AG04450 (cell line): ENCODE results near the gene GNAS. TPM values are rescaled to one million over a fixed set of nuclear protein-coding genes. Genes with fewer than 3 reads are reported as not detected.

ENCODE experiments used
- CTCF ChIA-PET: fragments of 300-600, 350-600 bp; formaldehyde crosslinking; extraction: SDS; loops from one replicate; lab custom pipeline; 2022; ENCODE audit warnings: antibody characterized with exemption, inconsistent platforms; lab: Charles Lee
- POLR2A ChIA-PET: fragments of 350-600 bp; formaldehyde crosslinking; extraction: SDS; loops from one replicate; lab custom pipeline; 2021; ENCODE audit warnings: antibody characterized with exemption, inconsistent platforms; lab: Yijun Ruan, JAX
- DNase-seq: peaks from one replicate; pipeline ENCODE4 v3.0.0-alpha.2; 2011; ENCODE audit warnings: low read depth, low spot score
- H3K27ac ChIP-seq: one replicate; pipeline ENCODE4 v1.5.1; 2012; ENCODE audit warnings: low read depth, low read length, control low read depth
- H3K27me3 ChIP-seq: one replicate; pipeline ENCODE4 v1.6.0; 2012; ENCODE audit warnings: low read length; ENCODE audit not compliant: control insufficient read depth, insufficient read depth
- H3K4me3 ChIP-seq: 2 replicates; pipeline ENCODE4 v1.5.1; 2011; ENCODE audit warnings: mild to moderate bottlenecking, low read depth, low read length, control low read depth
- H3K9me3 ChIP-seq: 2 replicates; pipeline ENCODE4 v1.5.1; 2012; ENCODE audit warnings: low read length; ENCODE audit not compliant: control insufficient read depth, insufficient read depth
- CTCF ChIP-seq: IDR thresholded peaks from 2 replicates; pipeline ENCODE4 v1.5.1; 2011; ENCODE audit warnings: low read depth, low read length, control low read depth, inconsistent platforms
- polyA plus RNA-seq: library from polyadenylated mRNA; depleted of rRNA; stranded (reverse); fragments of >200 nt; gene quantifications from 2 replicates; pipeline ENCODE4 v1.2.3, GENCODE V29; 2011

The GNAS gene
- polyA plus RNA-seq, 1 experiment, result 765 TPM

- Histone ChIP-seq H3K27me3 (peaks cover 47% of the 10 kb centered on the region), H3K27ac (no peak overlapping the region), H3K9me3 (peaks cover 50% of the 10 kb centered on the region), H3K4me3 (no peak overlapping the region)
- POLR2A ChIA-PET, result interaction anchor here (0.6 kb wide), 1 partner anchor 291 kb away, joined by 3 read pairs; no protein-coding TSS in a partner anchor
- no peak for TF ChIP-seq CTCF
- DNase-seq, result no peak
- CTCF ChIA-PET, result interaction anchor here (0.6 kb wide), 1 partner anchor 54 kb away, joined by 3 read pairs; no protein-coding TSS in a partner anchor
Observed at GRCh38 chr20:58853466-58853865, 950 bp downstream of the GNAS start.

- H3K27me3 ChIP-seq, result peaks cover 50% of the 10 kb centered on the region
- peaks cover 50% of the 10 kb centered on the region for H3K9me3 ChIP-seq
- TF ChIP-seq CTCF, result no peak
- ChIA-PET CTCF (no interaction called here), POLR2A (interaction anchor here (0.6 kb wide), 1 partner anchor 292 kb away, joined by 3 read pairs; no protein-coding TSS in a partner anchor)
- DNase-seq, result no peak
- no peak overlapping the region for H3K4me3 ChIP-seq
- no peak overlapping the region for H3K27ac ChIP-seq
Observed at GRCh38 chr20:58853976-58854637, 1.6 kb downstream of the GNAS start.

GRCh38 chr20:58854638-58855471 lies 2.3 kb downstream of the GNAS start:
- Histone ChIP-seq H3K9me3 (peaks cover 50% of the 10 kb centered on the region), H3K27me3 (peaks cover 50% of the 10 kb centered on the region), H3K4me3 (peak overlapping the region; percentile 13; the same call in 1 of the 2 replicates), H3K27ac (no peak overlapping the region)
- no peak for TF ChIP-seq CTCF
- no peak for DNase-seq
- POLR2A ChIA-PET, result no interaction called here
- CTCF ChIA-PET, result no interaction called here

GRCh38 chr20:58855506-58856389 lies 3.2 kb downstream of the GNAS start:
- Histone ChIP-seq H3K4me3 (no peak overlapping the region), H3K9me3 (peaks cover 47% of the 10 kb centered on the region), H3K27me3 (peaks cover 54% of the 10 kb centered on the region), H3K27ac (no peak overlapping the region)
- no peak for TF ChIP-seq CTCF
- CTCF ChIA-PET, result no interaction called here
- POLR2A ChIA-PET, result no interaction called here
- no peak for DNase-seq
